H1 (cell line): ENCODE data around the gene RFT1. TPM values are rescaled to one million over a fixed set of nuclear protein-coding genes. Genes with fewer than 3 reads are reported as not detected.

Source experiments
- CTCF ChIA-PET: fragments of 300-600 bp; sonication (Branson Sonifier 250); formaldehyde crosslinking; loops from one replicate; lab custom pipeline; 2021; ENCODE audit not compliant: partially characterized antibody; lab: Charles Lee
- POLR2A ChIA-PET: fragments of 300-600 bp; sonication (Branson Sonifier 250); formaldehyde crosslinking; loops from one replicate; lab custom pipeline; 2021; ENCODE audit warnings: inconsistent platforms; ENCODE audit not compliant: partially characterized antibody; lab: Charles Lee
- DNase-seq, 2 experiments: peaks; one replicate each; pipeline versions ENCODE4 v3.0.0 to v3.0.0-alpha.2; 2010 to 2022; ENCODE audit warnings: low spot score in 2 of 2, low read depth in 1 of 2, mixed read lengths in 1 of 2
- FAIRE-seq: peaks from 2 replicates; lab custom pipeline; 2011; peaks lifted over from hg19 to GRCh38; lab: Jason Lieb, UNC
- H2AFZ ChIP-seq: 2 replicates; pipeline ENCODE4 v1.8.1; 2012; ENCODE audit warnings: low read length, inconsistent platforms
- H2AK5ac ChIP-seq: 2 replicates; pipeline ENCODE4 v1.6.1; 2013; ENCODE audit warnings: low read depth, low read length
- H2BK120ac ChIP-seq: replicated peaks from 2 replicates; pipeline ENCODE3; 2013; ENCODE audit warnings: low read depth, low read length, inconsistent platforms
- H2BK12ac ChIP-seq: 2 replicates; pipeline ENCODE4 v1.6.1; 2013; ENCODE audit warnings: low read depth, low read length
- H2BK15ac ChIP-seq: 2 replicates; pipeline ENCODE4 v1.6.1; 2013; ENCODE audit warnings: low read length
- H2BK20ac ChIP-seq: 2 replicates; pipeline ENCODE4 v1.6.1; 2013; ENCODE audit warnings: low read length
- H2BK5ac ChIP-seq: 2 replicates; pipeline ENCODE4 v1.6.1; 2013; ENCODE audit warnings: low read depth, low read length
- H3K14ac ChIP-seq: 2 replicates; pipeline ENCODE4 v1.6.1; 2013; ENCODE audit warnings: inconsistent platforms; ENCODE audit not compliant: insufficient read length
- H3K18ac ChIP-seq: 2 replicates; pipeline ENCODE4 v1.6.1; 2013; ENCODE audit warnings: low read length; ENCODE audit errors: extremely low read depth
- H3K23ac ChIP-seq: 2 replicates; pipeline ENCODE4 v1.6.1; 2013; ENCODE audit warnings: inconsistent platforms; ENCODE audit not compliant: insufficient read length
- H3K23me2 ChIP-seq: 2 replicates; pipeline ENCODE4 v1.6.1; 2013; ENCODE audit warnings: low read depth, low read length
- H3K27ac ChIP-seq: 2 replicates; pipeline ENCODE4 v1.6.1; 2011; ENCODE audit warnings: low read depth, low read length, inconsistent platforms
- H3K27me3 ChIP-seq, 4 experiments: replicated peaks in 1 of 4; 1 replicate in 1 of 4; 2 replicates in 3 of 4; pipeline versions ENCODE4 v1.6.1 to v1.8.1; 2011 to 2013; ENCODE audit warnings: low read length in 3 of 4, mild to moderate bottlenecking in 3 of 4, inconsistent platforms in 2 of 4, mixed read lengths in 2 of 4, moderate library complexity in 1 of 4; ENCODE audit not compliant: control insufficient read depth in 3 of 4, insufficient read depth in 3 of 4; ENCODE audit errors: extremely low read depth in 1 of 4
- H3K36me3 ChIP-seq, 4 experiments: 2 replicates each; pipeline versions ENCODE4 v1.6.1 to v1.8.1; 2011 to 2013; ENCODE audit warnings: mild to moderate bottlenecking in 4 of 4, low read length in 3 of 4, moderate library complexity in 2 of 4, control low read depth in 1 of 4, inconsistent platforms in 1 of 4; ENCODE audit not compliant: insufficient read depth in 4 of 4, control insufficient read depth in 2 of 4
- H3K4ac ChIP-seq: replicated peaks from 2 replicates; pipeline ENCODE3; 2013; ENCODE audit warnings: low read length, low read depth, mixed read lengths, inconsistent platforms; ENCODE audit not compliant: insufficient read length
- H3K4me1 ChIP-seq, 4 experiments: replicated peaks in 1 of 4; 1 replicate in 1 of 4; 2 replicates in 3 of 4; pipeline versions ENCODE4 v1.6.1 to v1.8.1; 2011 to 2013; ENCODE audit warnings: low read length in 3 of 4, inconsistent platforms in 2 of 4, mixed read lengths in 1 of 4; ENCODE audit not compliant: insufficient read depth in 4 of 4, control insufficient read depth in 3 of 4
- H3K4me2 ChIP-seq, 2 experiments: 2 replicates each; pipeline versions ENCODE4 v1.6.1 to v1.8.1; 2011 to 2013; ENCODE audit warnings: low read depth in 2 of 2, low read length in 2 of 2, control low read depth in 1 of 2, inconsistent platforms in 1 of 2, mild to moderate bottlenecking in 1 of 2; ENCODE audit not compliant: insufficient read depth in 1 of 2
- H3K4me3 ChIP-seq, 4 experiments: fragments of 200-600, 300-600 bp in 1 of 4; sonication (generic), shearing (Covaris generic), sonication (Bioruptor Twin) in 1 of 4; 2 replicates each; pipeline versions ENCODE4 v1.5.1 to v1.8.1; 2011 to 2016; ENCODE audit warnings: low read length in 4 of 4, low read depth in 3 of 4, control low read depth in 2 of 4, inconsistent platforms in 2 of 4, mild to moderate bottlenecking in 2 of 4, mixed read lengths in 1 of 4, moderate library complexity in 1 of 4; ENCODE audit not compliant: insufficient read depth in 2 of 4; ENCODE audit errors: extremely low read depth in 1 of 4
- H3K56ac ChIP-seq: replicated peaks from 2 replicates; pipeline ENCODE3; 2013; ENCODE audit warnings: low read depth, mild to moderate bottlenecking, mixed read lengths, low read length, inconsistent platforms; ENCODE audit not compliant: insufficient read length
- H3K79me1 ChIP-seq: 2 replicates; pipeline ENCODE4 v1.6.1; 2013; ENCODE audit warnings: low read depth, low read length, control low read depth
- H3K79me2 ChIP-seq, 2 experiments: 2 replicates each; pipeline versions ENCODE4 v1.6.1 to v1.8.1; 2012 to 2013; ENCODE audit warnings: low read length in 2 of 2, mild to moderate bottlenecking in 2 of 2, inconsistent platforms in 1 of 2; ENCODE audit not compliant: insufficient read depth in 2 of 2, control insufficient read depth in 1 of 2
- H3K9ac ChIP-seq, 4 experiments: replicated peaks in 1 of 4; 1 replicate in 1 of 4; 2 replicates in 3 of 4; pipeline versions ENCODE4 v1.6.1 to v1.8.1; 2011 to 2013; ENCODE audit warnings: low read depth in 3 of 4, low read length in 3 of 4, control low read depth in 2 of 4, mild to moderate bottlenecking in 2 of 4, moderate library complexity in 2 of 4, inconsistent platforms in 1 of 4; ENCODE audit errors: extremely low read depth in 1 of 4
- H3K9me3 ChIP-seq, 2 experiments: 2 replicates each; pipeline versions ENCODE4 v1.6.1 to v1.8.1; 2012 to 2013; ENCODE audit warnings: mild to moderate bottlenecking in 2 of 2, moderate library complexity in 2 of 2, control low read depth in 1 of 2, inconsistent platforms in 1 of 2, low read depth in 1 of 2, low read length in 1 of 2, mixed read lengths in 1 of 2; ENCODE audit not compliant: insufficient read depth in 2 of 2
- H4K20me1 ChIP-seq, 2 experiments: replicated peaks in 1 of 2; 2 replicates each; pipeline versions ENCODE3 to v1.8.1; 2011 to 2013; ENCODE audit warnings: inconsistent platforms in 2 of 2, low read length in 2 of 2, mild to moderate bottlenecking in 1 of 2; ENCODE audit not compliant: insufficient read depth in 2 of 2, control insufficient read depth in 1 of 2
- H4K5ac ChIP-seq: 2 replicates; pipeline ENCODE4 v1.6.1; 2013; ENCODE audit warnings: low read length, low read depth, mixed read lengths, inconsistent platforms; ENCODE audit not compliant: insufficient read length
- H4K8ac ChIP-seq: 2 replicates; pipeline ENCODE4 v1.8.0; 2013; ENCODE audit warnings: mild to moderate bottlenecking, moderate library complexity, low read length, inconsistent platforms; ENCODE audit not compliant: insufficient read depth; ENCODE audit errors: extremely low read depth
- H4K91ac ChIP-seq: replicated peaks from 2 replicates; pipeline ENCODE3; 2013; ENCODE audit warnings: low read length, mixed read lengths, inconsistent platforms; ENCODE audit not compliant: insufficient read length
- JUN ChIP-seq: IDR thresholded peaks from 2 replicates; pipeline ENCODE4 v1.6.1; 2011; ENCODE audit warnings: low read depth, mild to moderate bottlenecking, improper control_type of control experiment, low read length
- RBBP5 ChIP-seq: IDR thresholded peaks from 2 replicates; pipeline ENCODE4 v1.7.1; 2012; ENCODE audit warnings: low read depth, mild to moderate bottlenecking, inconsistent platforms, low read length, moderate library complexity, borderline replicate concordance
- SP2 ChIP-seq: IDR thresholded peaks from 2 replicates; pipeline ENCODE4 v1.6.1; 2012; ENCODE audit warnings: mild to moderate bottlenecking, low read length, inconsistent platforms
- WGBS, 2 experiments: shearing (Covaris generic) in 1 of 2; methylation state at CpG; one replicate each; pipeline versions ENCODE4 v1.1.6 to v1.1.7; 2013 to 2015; ENCODE audit warnings: low lambda C conversion rate in 2 of 2, mixed read lengths in 2 of 2, inconsistent platforms in 1 of 2, low coverage in 1 of 2, missing lambda C conversion rate in 1 of 2; ENCODE audit not compliant: insufficient replicate concordance in 2 of 2, insufficient coverage in 1 of 2, insufficient read length in 1 of 2; ENCODE audit errors: extremely low coverage in 1 of 2, missing lambda C conversion rate in 1 of 2; 5-methylcytosine and 5-hydroxymethylcytosine counted together
- polyA plus RNA-seq, 7 experiments: library from polyadenylated mRNA; depleted of rRNA in 3 of 7; stranded (reverse) in 5 of 7; unstranded in 2 of 7; fragments of >200 nt in 5 of 7; fragments of 200-250 nt in 2 of 7; gene quantifications; 1 replicate in 5 of 7; 2 replicates in 1 of 7; 4 replicates in 1 of 7; pipeline versions ENCODE4 v1.2.1 to v1.2.3, GENCODE V29; 2011 to 2013; ENCODE audit warnings: missing spikeins in 2 of 7, mixed read lengths in 2 of 7
- total RNA-seq: library from RNA; stranded (reverse); fragmentation: NEBNext Ultra II Directional; extraction: Animal tissue kit (Norgen Biotek cat#: 25700); gene quantifications from 2 replicates; pipeline ENCODE4 v1.2.1, GENCODE V29; 2021

RFT1 gene
- total and polyA plus RNA-seq, 2 of the 8 experiments (the other 6 are each of a cell fraction or from before 2014, with no cell fraction given) = 27.7 to 42.4 TPM

- Histone ChIP-seq H3K27ac (no peak overlapping the region), H4K8ac (no peak overlapping the region), H3K79me1 (peaks cover 14% of the 10 kb centered on the region), H2BK15ac (0 out of 2 replicates have a peak overlapping the region, but pooled peaks have one; percentile 2), H3K79me2 (peaks cover 0 to 9% of the 10 kb centered on the region in 2 experiments; a peak in 1 of 4 replicates), H4K91ac (no peak overlapping the region), H3K4me3 (peak overlapping the region in 3 of 4 experiments; percentile 71 to 94 (median 73); a peak in 5 of 8 replicates), H3K23me2 (peaks cover 14% of the 10 kb centered on the region), H3K18ac (0 out of 2 replicates have a peak overlapping the region, but pooled peaks have one; percentile 43), H3K27me3 (peaks cover 0 to 17% (median 6%) of the 10 kb centered on the region in 4 experiments; a peak in 3 of 7 replicates), H3K9me3 (no peaks in the 10 kb centered on the region), H2AFZ (no peak overlapping the region), H3K36me3 (no peaks in the 10 kb centered on the region), H3K9ac (no peak overlapping the region), H3K4me1 (peaks cover 3 to 35% (median 21%) of the 10 kb centered on the region in 4 experiments), H3K56ac (no peak overlapping the region), H2BK12ac (no peak overlapping the region), H2BK120ac (no peak overlapping the region), H2AK5ac (no peak overlapping the region), H2BK20ac (no peak overlapping the region), H4K20me1 (peaks cover 3 to 8% of the 10 kb centered on the region in 2 experiments), H4K5ac (no peak overlapping the region), H3K14ac (no peak overlapping the region), H3K4ac (peak overlapping the region; percentile 10), H3K23ac (no peak overlapping the region), H2BK5ac (no peak overlapping the region), H3K4me2 (peak overlapping the region; percentile 87 to 93)
- FAIRE-seq (no peak), DNase-seq (no peak)
- CTCF ChIA-PET = interaction anchor here (0.7 to 4.0 kb wide), 13 partner anchors 9 to 50 kb away, joined by 3 to 30 read pairs (median 5); partner anchors contain the start of gene RFT1
- TF ChIP-seq RBBP5 (0 out of 2 replicates have a peak, but pooled peaks have one; percentile 15), SP2 (no peak), JUN (no peak)
- POLR2A ChIA-PET = interaction anchor here (0.8 to 7.4 kb wide), 6 partner anchors 10 to 58 kb away, joined by 3 to 56 read pairs (median 3); no protein-coding TSS in a partner anchor
- WGBS, 2 experiments = 45% methylated on average over 4 of the region's 4 CpGs; no CpG with 5 or more reads in 1 of the 2 experiments
Observed at GRCh38 chr3:53160061-53160659, 29.9 kb upstream of the RFT1 start.
